Tibial nerve (tissue), 4 donors: ENCODE data around the gene ASTN2.

Experiments used
- EP300 ChIP-seq, 2 donors: sonication (generic); formaldehyde crosslinking; IDR thresholded peaks; one replicate each; pipeline ENCODE4 v1.6.1; 2017; ENCODE audit warnings: antibody characterized with exemption in 2 of 2, mild to moderate bottlenecking in 1 of 2
- POLR2A ChIP-seq, 2 donors: fragments of 450-650 bp; IDR thresholded peaks; one replicate each; pipeline ENCODE4 v1.6.1; 2017; ENCODE audit warnings: antibody characterized with exemption in 2 of 2, mild to moderate bottlenecking in 2 of 2, moderate library complexity in 2 of 2
- TF ChIP-seq, protein P1 (sequence below), 5 experiments: fragments of 200-600 bp in 3 of 5; fragments of 450-650 bp in 2 of 5; sonication (generic) in 3 of 5; IDR thresholded peaks; one replicate each; pipeline ENCODE4 v1.5.1; 2016 to 2019; ENCODE audit warnings: antibody characterized with exemption in 5 of 5, mild to moderate bottlenecking in 3 of 5, moderate library complexity in 2 of 5

- no peak for TF ChIP-seq EP300 (IDR thresholded peaks at IDR 0.05)
- TF ChIP-seq, protein P1, sequence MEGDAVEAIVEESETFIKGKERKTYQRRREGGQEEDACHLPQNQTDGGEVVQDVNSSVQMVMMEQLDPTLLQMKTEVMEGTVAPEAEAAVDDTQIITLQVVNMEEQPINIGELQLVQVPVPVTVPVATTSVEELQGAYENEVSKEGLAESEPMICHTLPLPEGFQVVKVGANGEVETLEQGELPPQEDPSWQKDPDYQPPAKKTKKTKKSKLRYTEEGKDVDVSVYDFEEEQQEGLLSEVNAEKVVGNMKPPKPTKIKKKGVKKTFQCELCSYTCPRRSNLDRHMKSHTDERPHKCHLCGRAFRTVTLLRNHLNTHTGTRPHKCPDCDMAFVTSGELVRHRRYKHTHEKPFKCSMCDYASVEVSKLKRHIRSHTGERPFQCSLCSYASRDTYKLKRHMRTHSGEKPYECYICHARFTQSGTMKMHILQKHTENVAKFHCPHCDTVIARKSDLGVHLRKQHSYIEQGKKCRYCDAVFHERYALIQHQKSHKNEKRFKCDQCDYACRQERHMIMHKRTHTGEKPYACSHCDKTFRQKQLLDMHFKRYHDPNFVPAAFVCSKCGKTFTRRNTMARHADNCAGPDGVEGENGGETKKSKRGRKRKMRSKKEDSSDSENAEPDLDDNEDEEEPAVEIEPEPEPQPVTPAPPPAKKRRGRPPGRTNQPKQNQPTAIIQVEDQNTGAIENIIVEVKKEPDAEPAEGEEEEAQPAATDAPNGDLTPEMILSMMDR (IDR thresholded peaks at IDR 0.05): no peak
- no peak for TF ChIP-seq POLR2A (IDR thresholded peaks at IDR 0.05)
Measured at GRCh38 chr9:116791326-116791725, 623.5 kb downstream of the ASTN2 start.
